HK-2 (cell line): ENCODE results near the gene ZNF490.
A peak's percentile ranks its signal among the peaks of the same experiment; 100 is the strongest.
"Not testable (repeated sequence)": the region's sequence is repeated elsewhere in the genome, so short reads cannot be mapped to it uniquely, and the experiment has no call there.

Experiments used
- DNase-seq: peaks from one replicate; pipeline ENCODE4 v3.0.0-alpha.2; 2018; ENCODE audit not compliant: unreplicated experiment

Gene ZNF490

DNA sequence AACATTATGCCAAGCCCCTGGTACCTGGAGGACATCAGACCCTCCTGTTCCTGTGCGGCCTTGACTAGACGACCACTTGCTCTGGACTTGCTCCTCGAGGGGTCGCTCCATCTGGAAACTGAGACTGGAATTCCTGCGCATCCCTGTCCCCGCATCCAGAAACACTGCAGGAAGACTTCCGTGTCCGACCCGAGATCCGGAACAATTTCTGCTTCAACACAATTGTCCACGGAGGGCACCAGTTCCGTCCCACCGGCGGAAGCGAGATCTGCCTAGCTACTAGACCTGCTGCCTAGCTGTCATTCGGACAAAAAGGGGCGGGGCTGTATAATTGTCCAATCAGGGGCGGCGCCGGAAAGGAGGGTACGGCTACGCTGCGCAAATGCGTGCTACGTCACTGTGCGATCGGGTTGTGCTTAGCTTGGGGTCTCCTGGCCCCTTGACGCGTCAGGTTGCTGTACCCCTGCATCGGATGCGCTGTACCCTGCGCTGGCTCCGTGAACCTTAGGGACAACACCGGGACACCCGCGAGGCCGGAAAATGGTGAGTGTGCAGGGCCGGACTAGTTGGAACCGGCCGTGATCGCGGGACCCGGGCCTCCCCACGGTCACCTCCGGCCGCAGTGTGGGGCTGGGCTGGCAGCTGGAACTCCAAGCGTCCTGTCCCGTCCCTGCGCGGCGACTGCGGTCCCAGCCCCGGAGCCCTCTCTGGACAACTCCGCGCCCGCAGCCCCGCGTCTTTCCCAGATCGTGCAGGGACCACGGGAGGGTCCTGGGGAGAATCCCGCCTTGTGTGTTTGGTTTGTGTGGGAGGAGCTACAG, at the start of gene ZNF490, which contains the start of gene ZNF791:
Gene ZNF490, minus strand, starts transcription at position 274 of the 821 bp plus-strand sequence. Its CDS starts 133 bp downstream, at position 141.
Gene ZNF791, plus strand, starts transcription at position 381 of the 821 bp plus-strand sequence. Its CDS starts 160 bp downstream, at position 541.
- peak; percentile 96 for DNase-seq

- DNase-seq = no peak
Measured at GRCh38 chr19:12657966-12658365, 47.4 kb upstream of the ZNF490 start.

GRCh38 chr19:12656899-12657571, 46.4 kb upstream of the ZNF490 start:
- DNase-seq = no peak

DNA sequence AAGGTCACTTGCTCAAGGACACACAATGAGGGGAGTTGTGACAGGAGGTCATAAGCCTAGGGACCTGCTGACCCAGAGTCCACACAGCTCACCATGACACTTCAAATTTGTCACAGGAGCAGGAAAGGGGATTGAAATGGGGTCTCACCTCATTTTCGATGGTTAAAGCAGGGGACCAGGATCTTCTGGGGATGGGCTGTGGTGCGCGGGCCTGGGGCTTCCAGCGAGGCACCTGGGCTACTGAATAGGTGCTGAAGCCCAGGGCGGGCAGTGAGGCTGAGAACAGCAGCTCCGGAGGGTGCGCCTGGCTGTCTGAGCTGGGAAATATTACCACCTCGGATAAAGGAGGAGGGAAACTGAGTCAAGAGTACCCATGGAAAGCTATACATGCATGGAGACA, 44.9 kb upstream of the ZNF490 start:
- no peak for DNase-seq

DNA sequence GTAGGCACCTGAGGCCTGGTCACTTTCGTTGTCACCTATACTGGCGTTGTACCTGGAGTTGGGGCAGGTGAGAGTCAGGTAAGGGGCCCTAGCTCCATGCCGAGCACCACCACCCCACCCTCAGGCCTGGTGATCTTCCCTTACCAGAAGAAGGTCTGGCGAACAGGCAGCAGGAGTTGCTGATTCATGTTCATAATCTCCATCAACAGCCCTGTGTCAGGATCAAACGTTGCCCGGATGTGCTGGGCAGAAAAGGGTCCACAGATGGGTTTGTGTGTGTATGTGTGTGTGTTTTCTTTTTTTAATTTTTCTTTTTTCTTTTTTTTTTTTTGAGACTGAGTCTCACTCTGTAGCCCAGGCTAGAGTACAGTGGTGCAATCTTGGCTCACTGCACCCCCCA, 41.6 kb upstream of the ZNF490 start:
- no peak for DNase-seq

DNA sequence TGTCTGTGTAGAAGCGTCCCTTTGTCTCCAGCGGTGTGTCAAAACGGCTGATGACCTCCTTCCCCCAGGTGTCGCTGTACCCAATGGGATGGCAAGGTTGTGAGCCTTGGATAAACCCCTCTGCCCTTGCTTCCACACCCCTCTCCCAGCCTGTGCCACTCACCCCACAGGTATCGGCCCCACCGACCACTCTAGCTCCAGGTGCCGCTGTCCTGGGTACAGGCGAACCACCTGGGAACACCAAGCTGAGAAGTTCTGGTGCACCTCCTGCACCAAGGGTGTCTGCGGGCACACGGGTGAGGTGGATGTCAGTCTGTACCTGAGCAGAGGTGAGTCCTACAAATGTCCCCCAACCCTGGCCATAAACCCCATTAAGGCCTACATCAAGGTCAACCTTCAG, 39.3 kb upstream of the ZNF490 start:
- DNase-seq = no peak

GRCh38 chr19:12648088-12648487, 37.5 kb upstream of the ZNF490 start:
- no peak for DNase-seq

DNA sequence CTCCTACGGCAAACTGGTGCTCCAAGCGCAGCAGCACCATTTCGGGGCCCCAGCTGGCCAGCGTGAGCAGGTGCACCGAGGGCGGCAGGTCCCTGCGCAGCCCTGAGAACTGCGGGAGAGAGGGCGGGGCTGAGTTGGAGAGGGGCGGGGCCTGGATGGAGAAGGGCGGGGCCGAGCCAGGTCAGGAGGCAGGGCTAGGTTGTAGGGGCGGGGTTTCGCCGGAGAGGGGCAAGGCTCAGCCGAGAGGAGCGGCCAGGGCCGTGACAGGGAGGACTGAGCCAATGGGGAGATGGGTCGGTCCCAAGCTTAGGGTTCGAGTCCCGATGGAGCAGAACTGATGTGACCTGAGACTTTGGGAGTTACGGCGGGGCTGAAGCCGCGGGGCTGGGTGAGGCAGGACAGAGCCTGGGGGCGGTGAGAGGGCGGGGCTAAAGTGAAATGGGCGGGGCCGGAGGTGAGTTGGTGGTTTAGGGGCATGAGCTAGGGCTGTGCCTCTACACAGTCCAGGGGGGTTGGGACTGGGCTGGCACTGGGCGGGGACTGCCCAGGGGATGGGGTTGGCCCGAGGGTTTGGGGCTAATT, 37.0 kb upstream of the ZNF490 start:
- no peak for DNase-seq

DNA sequence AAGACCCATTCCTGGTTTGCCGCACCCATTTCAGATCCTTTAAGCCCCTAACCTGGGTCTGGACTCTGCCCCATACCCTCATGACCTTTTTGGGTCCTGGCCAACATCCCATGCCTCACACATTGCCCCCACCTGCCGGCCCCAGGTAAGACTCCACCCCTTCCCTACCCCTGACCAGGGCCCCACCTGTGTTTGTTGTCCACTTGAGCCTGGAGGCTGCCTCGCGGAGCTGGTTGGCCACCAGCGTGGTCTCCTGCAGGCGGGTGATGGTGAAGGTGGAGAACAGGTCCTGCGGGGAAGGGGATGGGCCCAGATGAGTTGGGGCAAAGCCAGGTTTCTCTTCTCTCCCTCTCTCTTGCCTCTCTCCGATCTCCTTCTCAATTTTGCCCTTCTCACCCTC, 36.4 kb upstream of the ZNF490 start:
- DNase-seq = no peak

DNA sequence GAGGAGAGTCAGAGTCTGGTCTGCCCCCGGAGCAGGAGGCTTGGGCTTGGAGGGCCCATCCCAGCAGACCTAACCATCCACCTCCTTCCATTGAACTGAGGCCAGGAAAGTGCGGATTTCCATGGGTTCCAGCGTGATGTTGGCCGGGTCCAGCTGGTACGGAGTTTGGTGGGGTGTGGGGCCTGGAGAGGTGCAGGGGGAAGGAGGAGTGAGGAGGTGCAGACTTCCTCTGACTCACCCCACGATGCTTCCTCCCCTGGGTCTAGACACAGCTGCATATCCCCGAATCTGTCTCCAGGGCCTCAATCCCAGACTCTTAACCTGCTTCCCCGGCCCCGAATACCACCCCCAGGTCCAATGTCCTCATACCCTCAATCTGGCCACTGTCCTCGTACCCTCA, 35.9 kb upstream of the ZNF490 start:
- DNase-seq = no peak

GRCh38 chr19:12643716-12644115, 33.1 kb upstream of the ZNF490 start:
- DNase-seq = not testable (repeated sequence)

DNA sequence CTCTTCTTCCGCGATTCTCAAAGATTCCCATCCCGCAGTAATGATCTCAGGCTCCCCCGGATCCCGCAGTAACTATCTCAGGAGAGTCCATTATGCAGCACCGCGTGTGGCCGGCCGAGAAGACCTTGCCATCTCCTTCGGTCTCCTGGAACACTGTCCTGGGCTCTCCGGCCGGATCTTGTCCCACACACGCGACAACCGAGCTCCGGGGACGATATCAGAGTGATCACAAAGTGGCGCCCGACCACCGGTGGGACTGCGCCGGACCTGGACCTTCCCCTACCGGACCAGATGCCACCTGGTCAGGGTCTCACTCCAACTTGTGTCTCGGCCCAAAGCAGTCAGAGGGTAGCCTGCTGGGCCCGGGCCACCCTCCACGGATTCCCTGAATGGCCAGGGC, 31.9 kb upstream of the ZNF490 start:
- DNase-seq = no peak

- no peak for DNase-seq
Measured at GRCh38 chr19:12641456-12641855, 30.8 kb upstream of the ZNF490 start.

DNA sequence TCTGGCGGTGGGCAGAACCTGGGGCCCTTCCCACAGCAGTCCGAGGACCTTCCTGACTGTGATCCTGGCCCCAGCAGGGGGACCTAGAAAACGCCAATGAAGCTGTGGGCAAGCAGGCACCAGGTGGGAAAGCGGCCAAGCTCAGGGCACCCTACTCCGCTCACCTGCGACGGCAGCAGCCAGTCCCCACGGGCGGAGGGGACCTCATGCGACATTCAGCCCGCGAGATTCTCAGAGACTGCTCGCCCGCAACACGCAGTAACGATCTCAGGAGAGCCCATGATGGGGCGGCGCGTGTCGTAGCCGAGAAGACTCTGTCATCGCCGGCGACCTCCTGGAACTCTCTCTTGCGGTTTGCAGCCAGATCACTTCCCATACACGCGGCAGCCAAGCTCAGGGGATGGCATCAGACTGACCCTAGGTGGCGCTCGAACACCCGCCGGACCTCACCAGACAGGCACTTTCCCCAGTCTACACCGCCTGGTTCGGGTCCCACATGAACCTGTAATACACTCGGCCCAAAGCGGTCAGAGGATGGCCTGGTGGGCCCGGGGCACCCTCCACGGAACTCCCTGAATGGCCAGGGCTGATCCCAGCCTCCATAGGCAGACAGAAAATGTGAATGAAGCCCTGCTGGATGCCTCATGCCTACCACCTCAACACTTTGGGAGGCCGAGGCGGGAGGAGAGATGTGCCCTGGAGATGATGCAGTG, 29.4 kb upstream of the ZNF490 start:
- DNase-seq = peak; percentile 14

DNA sequence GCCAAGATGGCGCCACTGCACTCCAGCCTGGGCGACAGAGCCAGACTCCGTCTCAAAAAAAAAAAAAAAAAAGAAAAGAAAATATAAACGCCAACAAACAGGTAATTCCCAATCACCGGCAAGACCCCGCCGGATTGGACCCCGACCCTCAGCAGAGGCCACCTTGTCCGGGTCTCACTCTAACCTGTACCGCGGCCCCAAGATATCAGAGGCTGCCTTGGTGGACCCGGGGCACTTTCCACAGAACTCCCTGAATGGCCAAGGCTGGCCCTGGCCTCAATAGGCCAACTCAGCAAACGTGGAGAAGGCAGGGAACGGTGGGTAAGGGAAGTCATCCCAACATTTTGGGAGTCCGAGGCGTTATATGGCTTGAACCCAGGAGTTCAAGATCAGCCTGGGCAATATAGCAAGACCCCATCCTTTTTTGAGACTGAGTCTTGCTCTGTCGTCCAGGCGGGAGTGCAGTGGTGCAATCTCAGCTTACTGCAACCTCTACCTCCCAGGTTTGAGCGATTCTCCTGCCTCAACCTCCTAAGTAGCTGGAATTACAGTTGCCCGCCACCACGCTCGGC, 28.1 kb upstream of the ZNF490 start:
- DNase-seq = no peak

DNA sequence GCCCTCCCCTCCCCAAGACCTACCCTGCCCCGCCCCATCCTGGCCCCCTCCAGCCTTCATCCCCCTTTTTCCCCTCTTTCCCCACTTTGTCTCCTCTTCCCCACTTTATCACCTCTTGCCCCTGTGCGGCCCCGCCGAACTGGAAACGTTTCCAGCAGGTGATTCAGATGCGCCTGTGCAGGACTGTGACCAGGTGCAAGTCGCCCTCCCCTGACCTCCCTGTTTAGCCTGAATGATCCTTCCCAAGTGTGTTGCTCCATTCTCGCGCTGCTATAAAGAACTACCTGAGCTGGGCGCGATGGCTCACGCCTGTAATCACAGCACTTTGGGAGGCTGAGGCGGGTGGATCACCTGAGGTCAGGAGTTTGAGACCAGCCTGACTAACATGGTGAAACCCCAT, 26.0 kb upstream of the ZNF490 start:
- DNase-seq = no peak

DNA sequence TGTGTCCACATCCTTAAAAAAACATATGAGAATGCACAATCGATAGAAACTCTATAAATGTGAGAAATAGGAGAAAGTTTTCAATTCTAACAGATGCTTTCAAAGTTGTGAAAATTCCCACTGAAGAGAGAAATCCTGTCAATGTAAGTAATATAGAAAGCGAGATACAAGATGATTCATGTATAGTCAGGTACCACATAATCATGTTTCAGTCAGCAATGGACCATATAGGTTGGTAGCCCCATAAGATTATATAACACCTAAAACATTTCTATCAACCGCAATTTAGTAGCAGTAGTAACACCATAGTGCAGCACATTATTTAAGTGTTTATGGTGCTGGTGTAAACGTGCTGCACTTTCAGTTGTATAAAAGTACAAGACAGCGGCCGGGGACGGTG, 18.6 kb upstream of the ZNF490 start:
- no peak for DNase-seq

GRCh38 chr19:12628040-12629022, 17.7 kb upstream of the ZNF490 start:
- DNase-seq = no peak

GRCh38 chr19:12626958-12627357, 16.3 kb upstream of the ZNF490 start:
- DNase-seq = no peak

DNA sequence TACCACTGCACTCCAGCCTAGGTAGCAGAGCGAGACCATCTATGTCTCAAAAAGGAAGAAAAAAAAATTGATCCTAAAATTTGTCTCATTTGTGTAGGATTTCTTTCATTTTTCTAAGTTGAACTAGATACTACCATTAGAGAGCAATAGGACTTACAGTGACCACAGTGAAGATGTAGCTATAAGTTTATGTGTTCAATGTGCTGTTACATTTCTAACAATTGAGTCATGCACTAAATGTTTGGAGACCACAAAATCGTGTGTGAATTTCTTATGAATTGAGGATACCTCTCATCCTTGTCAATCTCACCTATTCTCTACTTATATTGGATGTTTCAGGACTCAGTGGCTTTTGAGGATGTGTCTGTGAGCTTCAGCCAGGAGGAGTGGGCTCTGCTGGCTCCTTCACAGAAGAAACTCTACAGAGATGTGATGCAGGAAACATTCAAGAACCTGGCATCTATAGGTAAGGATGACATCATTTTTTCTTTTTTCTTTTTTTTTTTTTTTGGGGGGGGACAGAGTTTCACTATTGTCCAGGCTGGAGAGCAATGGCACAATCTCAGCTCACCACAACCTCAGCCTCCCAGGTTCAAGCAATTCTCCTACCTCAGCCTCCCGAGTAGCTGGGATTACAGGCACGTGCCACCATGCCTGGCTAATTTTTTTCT, 12.9 kb upstream of the ZNF490 start:
- no peak for DNase-seq
